ENCODE data around the gene IGF1R. TPM values are rescaled to one million over a fixed set of nuclear protein-coding genes. Genes with fewer than 3 reads are reported as not detected.
A peak's percentile ranks its signal among the peaks of the same experiment; 100 is the strongest.

Gene IGF1R
- total RNA-seq, 1 donor from 2014 or later: 151 TPM

DNA sequence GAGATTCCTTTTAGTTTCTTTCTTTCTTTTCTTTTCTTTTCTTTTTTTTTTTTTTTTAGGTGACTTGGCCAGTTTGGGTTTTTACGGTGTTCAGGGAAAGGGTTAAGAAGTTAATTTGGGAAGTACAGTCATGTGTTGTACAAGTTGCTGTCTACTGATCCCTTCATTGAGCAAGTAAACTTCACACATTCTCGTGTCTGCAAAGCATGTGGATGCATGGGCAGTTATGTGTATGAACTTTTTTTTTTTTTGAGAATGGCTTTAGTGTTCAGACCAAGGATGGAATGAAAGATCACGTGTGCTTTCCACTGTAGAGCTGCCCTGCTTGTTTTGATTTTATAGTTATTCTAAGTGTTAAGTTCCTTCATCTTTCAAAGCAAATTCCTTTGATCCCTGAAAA, 227.0 kb downstream of the IGF1R start:
- peaks cover 27 to 77% of the 10 kb centered on the region in 2 donors for H3K4me1 ChIP-seq
- peak overlapping the region; percentile 65 to 86 for H3K27ac ChIP-seq
- intact Hi-C loops (cut with DNase I): loop anchor here (2.0 to 5.0 kb wide), 2 partner anchors 15 to 72 kb away; no protein-coding TSS in a partner anchor
- TF ChIP-seq, protein P1, sequence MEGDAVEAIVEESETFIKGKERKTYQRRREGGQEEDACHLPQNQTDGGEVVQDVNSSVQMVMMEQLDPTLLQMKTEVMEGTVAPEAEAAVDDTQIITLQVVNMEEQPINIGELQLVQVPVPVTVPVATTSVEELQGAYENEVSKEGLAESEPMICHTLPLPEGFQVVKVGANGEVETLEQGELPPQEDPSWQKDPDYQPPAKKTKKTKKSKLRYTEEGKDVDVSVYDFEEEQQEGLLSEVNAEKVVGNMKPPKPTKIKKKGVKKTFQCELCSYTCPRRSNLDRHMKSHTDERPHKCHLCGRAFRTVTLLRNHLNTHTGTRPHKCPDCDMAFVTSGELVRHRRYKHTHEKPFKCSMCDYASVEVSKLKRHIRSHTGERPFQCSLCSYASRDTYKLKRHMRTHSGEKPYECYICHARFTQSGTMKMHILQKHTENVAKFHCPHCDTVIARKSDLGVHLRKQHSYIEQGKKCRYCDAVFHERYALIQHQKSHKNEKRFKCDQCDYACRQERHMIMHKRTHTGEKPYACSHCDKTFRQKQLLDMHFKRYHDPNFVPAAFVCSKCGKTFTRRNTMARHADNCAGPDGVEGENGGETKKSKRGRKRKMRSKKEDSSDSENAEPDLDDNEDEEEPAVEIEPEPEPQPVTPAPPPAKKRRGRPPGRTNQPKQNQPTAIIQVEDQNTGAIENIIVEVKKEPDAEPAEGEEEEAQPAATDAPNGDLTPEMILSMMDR (IDR thresholded peaks at IDR 0.05): no peak
- peak overlapping the region in 1 of 2 donors; percentile 28 for H3K4me3 ChIP-seq
- DNase-seq (ENCODE audit: low spot score in 2 of 2): no peak
- no peaks in the 10 kb centered on the region for H3K9me3 ChIP-seq
- no peaks in the 10 kb centered on the region for H3K27me3 ChIP-seq
- H3K36me3 ChIP-seq: no peaks in the 10 kb centered on the region

DNA sequence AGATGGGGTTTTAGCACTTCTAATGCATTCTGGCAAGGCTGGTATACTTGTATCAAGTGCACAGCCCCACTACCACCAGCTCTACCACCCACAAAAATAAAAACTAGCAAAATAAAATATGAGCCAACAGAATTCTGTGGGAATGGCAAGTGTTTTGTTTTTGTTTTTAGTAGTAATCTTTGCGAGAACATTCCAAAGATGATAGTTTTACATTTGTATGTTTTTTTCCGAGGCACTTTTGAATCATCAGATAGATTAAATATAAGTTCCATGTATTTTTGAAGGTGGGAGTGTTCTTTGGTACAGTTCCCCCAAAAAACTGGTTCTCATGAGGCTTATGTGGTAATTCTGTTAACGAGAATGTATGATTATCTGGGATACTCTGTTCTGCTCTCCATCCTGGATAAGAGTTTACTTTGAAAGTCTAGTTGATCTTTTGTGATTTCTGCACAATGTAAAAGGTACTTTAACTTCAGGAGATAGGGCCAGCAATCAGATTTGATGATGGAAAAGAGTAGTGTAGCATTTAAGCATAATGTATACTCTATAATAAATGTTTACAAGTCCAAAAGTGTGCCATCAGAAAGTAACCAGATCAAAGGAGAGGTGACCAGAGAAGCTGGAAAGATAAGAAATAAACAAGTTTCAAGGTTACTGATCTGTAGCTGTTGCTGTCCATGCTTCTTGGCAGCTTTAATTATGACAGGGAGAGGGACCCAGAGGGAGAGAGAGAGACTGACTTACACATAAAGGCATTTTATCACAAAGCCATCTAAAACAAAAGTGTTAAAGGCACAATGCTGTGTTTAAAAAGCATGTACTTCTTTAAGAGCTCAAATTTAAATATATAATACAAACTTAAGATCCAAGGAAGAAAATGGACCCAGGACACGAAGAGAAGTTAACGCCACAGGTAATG, 228.4 kb downstream of the IGF1R start:
- Histone ChIP-seq H3K27ac (peak overlapping the region; percentile 65 to 86), H3K9me3 (no peaks in the 10 kb centered on the region), H3K27me3 (no peaks in the 10 kb centered on the region), H3K4me3 (no peak overlapping the region), H3K36me3 (no peaks in the 10 kb centered on the region), H3K4me1 (peaks cover 27 to 76% of the 10 kb centered on the region in 2 donors)
- TF ChIP-seq, protein P1 (IDR thresholded peaks at IDR 0.05): no peak
- intact Hi-C loops (cut with DNase I): loop anchor here (5.0 kb wide), 1 partner anchor 71 kb away; no protein-coding TSS in a partner anchor
- DNase-seq (ENCODE audit: low spot score in 2 of 2): no peak

DNA sequence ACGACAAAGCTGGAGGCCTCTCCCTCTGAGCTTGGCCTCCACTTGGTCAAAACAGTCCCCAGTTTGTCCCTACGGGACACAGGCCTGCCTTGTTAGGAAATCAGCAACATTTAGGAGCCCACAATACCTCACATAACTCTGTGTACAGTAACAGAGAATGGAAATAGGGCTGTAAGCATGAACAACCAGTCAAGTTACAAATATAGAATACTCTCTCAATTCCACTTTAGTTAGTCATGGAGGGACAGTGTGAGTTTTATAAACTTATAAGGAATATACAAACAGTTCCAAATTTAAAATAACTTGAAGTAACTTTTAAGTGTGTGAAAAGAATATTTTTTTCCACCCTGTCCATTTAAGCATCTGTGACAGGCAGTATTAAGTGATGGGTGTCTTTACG, 229.8 kb downstream of the IGF1R start:
- Histone ChIP-seq H3K4me3 (no peak overlapping the region), H3K36me3 (no peaks in the 10 kb centered on the region), H3K27ac (peak overlapping the region; percentile 76 to 86), H3K4me1 (peaks cover 26 to 73% of the 10 kb centered on the region in 2 donors), H3K27me3 (no peaks in the 10 kb centered on the region), H3K9me3 (no peaks in the 10 kb centered on the region)
- intact Hi-C loops (cut with DNase I): loop anchor here (2.0 to 5.0 kb wide), 2 partner anchors 19 to 69 kb away; no protein-coding TSS in a partner anchor
- no peak for DNase-seq (ENCODE audit: low spot score in 2 of 2)
- TF ChIP-seq, protein P1 (IDR thresholded peaks at IDR 0.05): no peak

DNA sequence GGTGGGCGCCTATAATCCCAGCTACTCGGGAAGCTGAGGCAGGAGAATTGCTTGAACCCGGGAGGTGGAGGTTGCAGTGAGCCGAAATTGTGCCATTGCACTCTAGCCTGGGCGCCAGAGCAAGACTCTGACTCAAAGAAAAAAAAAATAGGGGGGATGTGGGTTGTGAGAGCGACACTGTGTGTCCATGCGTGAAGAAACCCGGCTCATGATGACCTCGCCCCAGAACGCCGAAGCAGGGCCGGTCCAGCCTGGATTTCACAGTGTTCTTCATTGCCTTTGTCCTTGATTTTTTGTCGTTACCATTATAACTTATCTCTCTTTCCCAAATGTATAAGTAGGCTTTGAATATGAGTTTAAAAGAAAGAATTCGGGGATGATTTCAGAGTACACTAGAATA, 230.5 kb downstream of the IGF1R start:
- H3K36me3 ChIP-seq: no peaks in the 10 kb centered on the region
- TF ChIP-seq, protein P1 (IDR thresholded peaks at IDR 0.05): no peak
- H3K27me3 ChIP-seq: no peaks in the 10 kb centered on the region
- H3K4me1 ChIP-seq: peaks cover 19 to 72% of the 10 kb centered on the region in 2 donors
- peak overlapping the region; percentile 76 to 86 for H3K27ac ChIP-seq
- intact Hi-C loops (cut with DNase I): loop anchor here (1.0 to 5.0 kb wide), 3 partner anchors 18 to 68 kb away; no protein-coding TSS in a partner anchor
- no peak for DNase-seq (ENCODE audit: low spot score in 2 of 2)
- H3K4me3 ChIP-seq: no peak overlapping the region
- no peaks in the 10 kb centered on the region for H3K9me3 ChIP-seq

DNA sequence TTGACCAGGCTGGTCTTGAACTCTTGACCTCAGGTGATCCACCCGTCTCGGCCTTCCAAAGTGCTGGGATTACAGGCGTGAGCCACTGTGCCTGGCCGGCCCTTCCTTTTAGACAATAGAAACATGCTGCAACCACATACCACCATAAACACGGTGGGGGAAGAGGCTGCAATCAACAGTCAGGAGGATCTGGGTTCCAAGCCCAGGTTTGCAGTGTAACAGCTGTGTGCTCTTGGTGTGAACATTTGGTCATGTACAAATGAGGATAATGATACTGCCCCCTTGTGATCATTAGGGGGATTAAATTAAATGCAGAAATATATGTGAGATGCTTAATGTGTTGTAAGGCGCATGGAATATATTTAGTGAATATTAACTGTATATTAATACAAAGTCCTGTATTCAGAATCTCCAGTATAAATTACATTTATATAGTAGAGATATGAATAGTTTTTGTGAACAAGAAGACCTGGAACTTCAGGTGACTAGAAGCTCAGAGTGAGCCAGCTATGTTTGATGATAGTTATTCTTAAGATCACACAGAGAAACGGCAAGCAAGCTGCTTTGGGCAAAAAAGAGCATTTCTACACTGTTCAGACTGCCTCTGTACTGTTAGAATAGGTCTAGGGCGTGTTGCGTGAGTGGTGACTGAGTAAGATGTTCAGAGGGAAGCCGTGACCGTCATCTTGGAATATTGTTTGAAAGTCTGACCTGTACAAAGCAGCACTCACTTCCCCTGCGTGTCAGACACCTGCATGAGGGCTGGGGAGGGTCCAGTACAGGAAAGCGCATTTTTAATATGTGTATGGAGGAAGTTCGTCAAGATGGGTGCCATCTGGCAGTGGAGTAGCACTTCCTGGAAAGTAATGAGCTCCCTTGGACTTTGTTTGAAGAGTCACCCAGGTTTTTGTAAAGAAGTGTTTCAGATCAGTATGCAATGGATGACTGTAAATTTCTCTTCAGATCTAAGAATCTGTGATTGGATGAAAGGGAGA, 233.5 kb downstream of the IGF1R start:
- intact Hi-C loops (cut with DNase I): loop anchor here (5.0 kb wide), 1 partner anchor 175 kb away; no protein-coding TSS in a partner anchor
- peaks cover 20 to 60% of the 10 kb centered on the region in 2 donors for H3K4me1 ChIP-seq

More for the DNA sequence above, 233.5 kb downstream of the IGF1R start:
- DNase-seq (ENCODE audit: low spot score in 2 of 2): no peak
- Histone ChIP-seq H3K4me3 (no peak overlapping the region), H3K27ac (peak overlapping the region; percentile 76 to 86), H3K9me3 (no peaks in the 10 kb centered on the region), H3K36me3 (no peaks in the 10 kb centered on the region), H3K27me3 (no peaks in the 10 kb centered on the region)
- TF ChIP-seq, protein P1 (IDR thresholded peaks at IDR 0.05): peak; percentile 38 to 60 (median 38)

Data from ascending aorta (tissue), 2 donors.